WTC11 (cell line): ENCODE results near the gene EIF1AD.

Experiments
- AFF4 ChIP-seq: sonication (generic); formaldehyde crosslinking; IDR thresholded peaks from 2 replicates; pipeline ENCODE4 v1.8.1; 2023; ENCODE audit warnings: mild to moderate bottlenecking, missing genetic modification reagents, borderline replicate concordance
- ARID4B ChIP-seq: sonication (generic); formaldehyde crosslinking; IDR thresholded peaks from 2 replicates; pipeline ENCODE4 v1.8.0; 2023; ENCODE audit warnings: missing genetic modification reagents, mild to moderate bottlenecking, borderline replicate concordance
- CTCF ChIP-seq: fragments of 200-600 bp; IDR thresholded peaks from 2 replicates; pipeline ENCODE4 v1.8.0; 2022; ENCODE audit warnings: antibody characterized with exemption
- ESRRA ChIP-seq: sonication (generic); formaldehyde crosslinking; IDR thresholded peaks from 2 replicates; pipeline ENCODE4 v1.8.1; 2022; ENCODE audit warnings: mild to moderate bottlenecking, missing genetic modification reagents, borderline replicate concordance
- ETV6 ChIP-seq: sonication (generic); formaldehyde crosslinking; IDR thresholded peaks from 2 replicates; pipeline ENCODE4 v1.8.1; 2022; ENCODE audit warnings: mild to moderate bottlenecking, missing genetic modification reagents
- NR2C2 ChIP-seq: sonication (generic); formaldehyde crosslinking; IDR thresholded peaks from 2 replicates; pipeline ENCODE4 v1.8.0; 2022; ENCODE audit warnings: mild to moderate bottlenecking, missing genetic modification reagents
- NR3C1 ChIP-seq: sonication (generic); formaldehyde crosslinking; conservative IDR thresholded peaks from 2 replicates; pipeline ENCODE4 v1.8.1; 2023; ENCODE audit warnings: low read depth, mild to moderate bottlenecking, missing genetic modification reagents
- ZNF416 ChIP-seq: fragments of 250-450 bp; sonication (Bioruptor Pico); IDR thresholded peaks from 2 replicates; pipeline ENCODE4 v1.9.0; 2021; ENCODE audit warnings: mild to moderate bottlenecking, inconsistent platforms
- ZNF512 ChIP-seq: sonication (generic); formaldehyde crosslinking; IDR thresholded peaks from 2 replicates; pipeline ENCODE4 v1.8.1; 2022; ENCODE audit warnings: missing genetic modification reagents, borderline replicate concordance

- TF ChIP-seq AFF4 (no peak), NR2C2 (CRISPR knock-in tag) (no peak), CTCF (no peak), NR3C1 (CRISPR knock-in tag) (no peak), ARID4B (no peak), ZNF512 (CRISPR knock-in tag) (no peak), ESRRA (CRISPR knock-in tag) (no peak), ETV6 (no peak), ZNF416 (CRISPR knock-in tag) (no peak)
These were observed 5.3 kb upstream of the EIF1AD start for GRCh38 chr11:66007201-66007634.
